Activated naive CD4-positive, alpha-beta T cell treated with anti-CD3 and anti-CD28 coated beads, Interleukin-2, amount 50 U/mL, for 16 hours (primary cell): ENCODE results near the gene VPS16.
"Not testable (repeated sequence)": the region's sequence is repeated elsewhere in the genome, so short reads cannot be mapped to it uniquely, and the experiment has no call there.

Source experiments
- DNase-seq: peaks from one replicate; pipeline ENCODE4 v3.0.0-alpha.2; 2020

VPS16 gene

GRCh38 chr20:2807929-2808328 is 32.6 kb upstream of the VPS16 start:
- DNase-seq: not testable (repeated sequence)

- DNase-seq: no peak
These were observed 30.9 kb upstream of the VPS16 start for GRCh38 chr20:2809690-2810089.

- no peak for DNase-seq
These were observed 28.4 kb upstream of the VPS16 start for GRCh38 chr20:2812189-2812588.

- DNase-seq: no peak
These were observed 26.5 kb upstream of the VPS16 start for GRCh38 chr20:2814076-2814475.

- no peak for DNase-seq
These were observed 25.9 kb upstream of the VPS16 start, which contains the start of gene C20orf141 for GRCh38 chr20:2814587-2815051. Gene C20orf141, plus strand, starts transcription at chr20:2814987. Its CDS starts 198 bp downstream, at chr20:2815185.

- no peak for DNase-seq
These were observed 25.2 kb upstream of the VPS16 start for GRCh38 chr20:2815242-2815900.

GRCh38 chr20:2816030-2816582 is 24.4 kb upstream of the VPS16 start, which contains the start of gene TMEM239:
Gene TMEM239, plus strand, starts transcription at chr20:2816364. Its CDS starts 191 bp downstream, at chr20:2816555.
- no peak for DNase-seq

GRCh38 chr20:2816583-2817340 is 23.8 kb upstream of the VPS16 start:
- DNase-seq: no peak

GRCh38 chr20:2817341-2817726 is 23.2 kb upstream of the VPS16 start:
- DNase-seq: no peak

- no peak for DNase-seq
These were observed 22.5 kb upstream of the VPS16 start for GRCh38 chr20:2817891-2818595.

GRCh38 chr20:2820084-2820895 is 20.3 kb upstream of the VPS16 start:
- DNase-seq: no peak

GRCh38 chr20:2820896-2821869 is 19.4 kb upstream of the VPS16 start:
- no peak for DNase-seq

- DNase-seq: no peak
These were observed 18.5 kb upstream of the VPS16 start for GRCh38 chr20:2822073-2822472.

GRCh38 chr20:2825761-2826160 is 14.8 kb upstream of the VPS16 start:
- DNase-seq: no peak

- no peak for DNase-seq
These were observed 13.9 kb upstream of the VPS16 start for GRCh38 chr20:2826655-2827054.

- DNase-seq: no peak
These were observed 11.2 kb upstream of the VPS16 start for GRCh38 chr20:2829376-2829775.

- DNase-seq: not testable (repeated sequence)
These were observed 9.3 kb upstream of the VPS16 start for GRCh38 chr20:2831206-2831605.

GRCh38 chr20:2833761-2834160 is 6.8 kb upstream of the VPS16 start:
- no peak for DNase-seq

- DNase-seq: no peak
These were observed 6.0 kb upstream of the VPS16 start for GRCh38 chr20:2834401-2835110.

- no peak for DNase-seq
These were observed 5.2 kb upstream of the VPS16 start for GRCh38 chr20:2835331-2835796.
